GM23338 (cell line): Measurements from ENCODE around the gene KLHDC1.

Source experiments
- CREB1 ChIP-seq: fragments of 250-450 bp; sonication (Bioruptor Pico); IDR thresholded peaks from 2 replicates; pipeline ENCODE4 v1.5.0; 2020; ENCODE audit warnings: low read depth, mild to moderate bottlenecking, moderate library complexity
- CTCF ChIP-seq, 2 experiments: fragments of 200-600 bp in 1 of 2; sonication (generic) in 1 of 2; conservative IDR thresholded peaks; 2 replicates each; pipeline versions ENCODE4 v1.5.1 to v1.6.1; 2016 to 2017; ENCODE audit warnings: antibody characterized with exemption in 2 of 2, low read depth in 2 of 2, mild to moderate bottlenecking in 2 of 2, moderate library complexity in 1 of 2
- ETS1 ChIP-seq: IDR thresholded peaks from 2 replicates; pipeline ENCODE4 v1.6.1; 2016; ENCODE audit warnings: antibody characterized with exemption
- EZH2 ChIP-seq: fragments of 200-600 bp; sonication (generic); IDR thresholded peaks from one replicate; pipeline ENCODE4 v1.8.0; 2017; ENCODE audit warnings: antibody characterized with exemption, mild to moderate bottlenecking, low read depth; ENCODE audit not compliant: unreplicated experiment
- EZH2phosphoT487 ChIP-seq: fragments of 200-600 bp; sonication (generic); IDR thresholded peaks from one replicate; pipeline ENCODE4 v1.8.1; 2018; ENCODE audit warnings: antibody characterized with exemption; ENCODE audit not compliant: unreplicated experiment
- POLR2AphosphoS5 ChIP-seq: IDR thresholded peaks from 2 replicates; pipeline ENCODE4 v1.6.1; 2016; ENCODE audit warnings: antibody characterized with exemption, low read depth
- TF ChIP-seq, protein P1 (sequence below): IDR thresholded peaks from one replicate; pipeline ENCODE4 v1.6.1; 2018; ENCODE audit warnings: antibody characterized with exemption; ENCODE audit not compliant: unreplicated experiment

DNA sequence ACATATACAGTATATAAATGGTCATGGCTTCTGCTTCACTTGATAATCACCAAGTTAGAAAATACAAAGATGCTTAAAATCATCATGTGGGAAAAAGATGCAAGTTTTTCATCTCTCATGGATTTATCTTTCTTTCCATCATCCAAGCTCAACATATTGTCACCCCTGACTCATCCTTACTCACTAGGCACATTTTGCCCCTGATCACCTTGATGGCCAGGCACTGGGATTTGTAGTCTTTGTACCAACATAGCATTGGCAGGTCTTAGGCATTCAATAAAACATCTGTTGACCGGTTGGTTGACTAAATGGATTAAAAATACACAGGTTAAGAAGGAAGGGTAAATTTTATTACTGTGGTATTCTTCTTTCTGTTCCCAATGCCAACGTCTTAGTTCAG lies 103.1 kb downstream of the KLHDC1 start:
- no peak for TF ChIP-seq CTCF (conservative IDR thresholded peaks at IDR 0.05; ENCODE audit: low read depth in 2 of 2)
- no peak for TF ChIP-seq EZH2
- no peak for TF ChIP-seq POLR2AphosphoS5
- no peak for TF ChIP-seq CREB1 (CRISPR knock-in tag)
- TF ChIP-seq, protein P1, sequence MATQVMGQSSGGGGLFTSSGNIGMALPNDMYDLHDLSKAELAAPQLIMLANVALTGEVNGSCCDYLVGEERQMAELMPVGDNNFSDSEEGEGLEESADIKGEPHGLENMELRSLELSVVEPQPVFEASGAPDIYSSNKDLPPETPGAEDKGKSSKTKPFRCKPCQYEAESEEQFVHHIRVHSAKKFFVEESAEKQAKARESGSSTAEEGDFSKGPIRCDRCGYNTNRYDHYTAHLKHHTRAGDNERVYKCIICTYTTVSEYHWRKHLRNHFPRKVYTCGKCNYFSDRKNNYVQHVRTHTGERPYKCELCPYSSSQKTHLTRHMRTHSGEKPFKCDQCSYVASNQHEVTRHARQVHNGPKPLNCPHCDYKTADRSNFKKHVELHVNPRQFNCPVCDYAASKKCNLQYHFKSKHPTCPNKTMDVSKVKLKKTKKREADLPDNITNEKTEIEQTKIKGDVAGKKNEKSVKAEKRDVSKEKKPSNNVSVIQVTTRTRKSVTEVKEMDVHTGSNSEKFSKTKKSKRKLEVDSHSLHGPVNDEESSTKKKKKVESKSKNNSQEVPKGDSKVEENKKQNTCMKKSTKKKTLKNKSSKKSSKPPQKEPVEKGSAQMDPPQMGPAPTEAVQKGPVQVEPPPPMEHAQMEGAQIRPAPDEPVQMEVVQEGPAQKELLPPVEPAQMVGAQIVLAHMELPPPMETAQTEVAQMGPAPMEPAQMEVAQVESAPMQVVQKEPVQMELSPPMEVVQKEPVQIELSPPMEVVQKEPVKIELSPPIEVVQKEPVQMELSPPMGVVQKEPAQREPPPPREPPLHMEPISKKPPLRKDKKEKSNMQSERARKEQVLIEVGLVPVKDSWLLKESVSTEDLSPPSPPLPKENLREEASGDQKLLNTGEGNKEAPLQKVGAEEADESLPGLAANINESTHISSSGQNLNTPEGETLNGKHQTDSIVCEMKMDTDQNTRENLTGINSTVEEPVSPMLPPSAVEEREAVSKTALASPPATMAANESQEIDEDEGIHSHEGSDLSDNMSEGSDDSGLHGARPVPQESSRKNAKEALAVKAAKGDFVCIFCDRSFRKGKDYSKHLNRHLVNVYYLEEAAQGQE = no peak
- no peak for TF ChIP-seq ETS1
- no peak for TF ChIP-seq EZH2phosphoT487
